K562 (cell line): ENCODE results near the gene GNAI2. TPM values are rescaled to one million over a fixed set of nuclear protein-coding genes. Genes with fewer than 3 reads are reported as not detected.

Experiments
- ARNT ChIP-seq, 2 experiments: fragments of 450-650 bp; IDR thresholded peaks; 2 replicates each; pipeline ENCODE4 v1.6.1; 2016; ENCODE audit warnings: mild to moderate bottlenecking in 1 of 2
- CHAMP1 ChIP-seq: fragments of 450-650 bp; IDR thresholded peaks from 2 replicates; pipeline ENCODE4 v1.6.1; 2016; ENCODE audit warnings: mild to moderate bottlenecking
- CHCHD3 ChIP-seq: fragments of 250-450 bp; sonication (Bioruptor Pico); IDR thresholded peaks from 2 replicates; pipeline ENCODE4 v2.1.2; 2022; ENCODE audit warnings: mild to moderate bottlenecking
- CHD2 ChIP-seq: IDR thresholded peaks from 2 replicates; pipeline ENCODE4 v1.6.1; 2011; ENCODE audit warnings: low read depth, low read length
- ESRRA ChIP-seq: fragments of 450-650 bp; IDR thresholded peaks from 2 replicates; pipeline ENCODE4 v1.6.1; 2014; ENCODE audit warnings: low read depth, mild to moderate bottlenecking, moderate library complexity, borderline replicate concordance
- IRF9 ChIP-seq: fragments of 450-650 bp; IDR thresholded peaks from 2 replicates; pipeline ENCODE4 v1.6.1; 2016; ENCODE audit warnings: missing biosample characterization, missing genetic modification characterization
- KHSRP ChIP-seq: fragments of 450-650 bp; IDR thresholded peaks from 2 replicates; pipeline ENCODE4 v1.6.1; 2017
- LARP7 ChIP-seq: fragments of 450-650 bp; IDR thresholded peaks from 2 replicates; pipeline ENCODE4 v1.6.1; 2016
- MCM3 ChIP-seq: fragments of 450-650 bp; IDR thresholded peaks from 2 replicates; pipeline ENCODE4 v1.6.1; 2016
- MIER1 ChIP-seq: fragments of 450-650 bp; IDR thresholded peaks from 2 replicates; pipeline ENCODE4 v1.6.1; 2016; ENCODE audit warnings: antibody characterized with exemption, mild to moderate bottlenecking, low read depth
- NR2F6 ChIP-seq: fragments of 450-650 bp; formaldehyde crosslinking; IDR thresholded peaks from 2 replicates; pipeline ENCODE4 v1.4.0; 2020; ENCODE audit warnings: mild to moderate bottlenecking
- NR3C1 ChIP-seq: sonication (generic); formaldehyde crosslinking; IDR thresholded peaks from 2 replicates; pipeline ENCODE4 v1.8.1; 2022; ENCODE audit warnings: missing genetic modification reagents
- SMARCB1 ChIP-seq: IDR thresholded peaks from 2 replicates; pipeline ENCODE4 v1.6.1; 2011; ENCODE audit warnings: improper control_type of control experiment, low read depth; ENCODE audit not compliant: insufficient read length
- SNRNP70 ChIP-seq: fragments of 200-400 bp; formaldehyde crosslinking; optimal IDR thresholded peaks from 2 replicates; pipeline ENCODE3; 2017; ENCODE audit warnings: low read depth, low read length
- UBTF ChIP-seq, 2 experiments: IDR thresholded peaks; 2 replicates each; pipeline ENCODE4 v1.6.1; 2012; ENCODE audit warnings: improper control_type of control experiment in 2 of 2, low read depth in 2 of 2, low read length in 2 of 2, borderline replicate concordance in 1 of 2
- XRCC3 ChIP-seq: fragments of 450-650 bp; IDR thresholded peaks from 2 replicates; pipeline ENCODE4 v1.6.1; 2017; ENCODE audit warnings: mild to moderate bottlenecking, moderate library complexity
- ZFP30 ChIP-seq: fragments of 250-450 bp; sonication (Bioruptor Pico); IDR thresholded peaks from 2 replicates; pipeline ENCODE4 v1.8.0; 2022; ENCODE audit warnings: moderate library complexity, mild to moderate bottlenecking, inconsistent platforms, borderline replicate concordance
- ZNF655 ChIP-seq: fragments of 250-450 bp; sonication (Bioruptor Pico); IDR thresholded peaks from 2 replicates; pipeline ENCODE4 v1.5.0; 2021
- ZSCAN29 ChIP-seq: fragments of 450-650 bp; IDR thresholded peaks from 2 replicates; pipeline ENCODE4 v1.6.1; 2017
- polyA plus RNA-seq, 8 experiments: library from polyadenylated mRNA; depleted of rRNA in 4 of 8; stranded (reverse) in 5 of 8; unstranded in 3 of 8; fragments of >200 nt; fragmentation: Nextera tagmentation in 2 of 8; fragmentation: Illumina TruSeq in 1 of 8; extraction: Ambion mirVana in 2 of 8; extraction: Trizol in 1 of 8; gene quantifications; 2 replicates each; pipeline versions ENCODE4 v1.2.1 to v1.2.3, GENCODE V29; 2011 to 2014; ENCODE audit warnings: inconsistent platforms in 1 of 8, missing spikeins in 1 of 8
- total RNA-seq, 7 experiments: library from RNA; depleted of rRNA in 6 of 7; stranded (reverse); fragments of >200 nt in 6 of 7; fragmentation: Illumina TruSeq in 2 of 7; extraction: Trizol in 2 of 7; gene quantifications; 2 replicates each; pipeline versions ENCODE4 v1.2.1 to v1.2.3, GENCODE V29; 2011 to 2021; ENCODE audit warnings: low replicate concordance in 1 of 7
- TF ChIP-seq, protein P1 (sequence below): fragments of 250-450 bp; sonication (Bioruptor Pico); IDR thresholded peaks from 2 replicates; pipeline ENCODE4 v1.5.0; 2021; ENCODE audit warnings: mild to moderate bottlenecking, borderline replicate concordance

GNAI2 gene
- total and polyA plus RNA-seq, 9 of the 15 experiments (the other 6 are each of a cell fraction or from before 2014, with no cell fraction given), result 1.1 to 72.2 (median 42.7) TPM

- no peak for TF ChIP-seq UBTF (IDR thresholded peaks at IDR 0.05; ENCODE audit: borderline replicate concordance in 1 of 2, low read depth in 2 of 2, low read length in 2 of 2)
- no peak for TF ChIP-seq KHSRP
- TF ChIP-seq MCM3, result no peak
- TF ChIP-seq NR3C1 (CRISPR knock-in tag), result no peak
- TF ChIP-seq NR2F6 (CRISPR knock-in tag), result no peak
- no peak for TF ChIP-seq SNRNP70
- TF ChIP-seq ARNT (IDR thresholded peaks at IDR 0.05), result no peak
- no peak for TF ChIP-seq XRCC3
- no peak for TF ChIP-seq ZNF655 (CRISPR knock-in tag)
- TF ChIP-seq CHCHD3 (CRISPR knock-in tag), result no peak
- TF ChIP-seq, protein P1, sequence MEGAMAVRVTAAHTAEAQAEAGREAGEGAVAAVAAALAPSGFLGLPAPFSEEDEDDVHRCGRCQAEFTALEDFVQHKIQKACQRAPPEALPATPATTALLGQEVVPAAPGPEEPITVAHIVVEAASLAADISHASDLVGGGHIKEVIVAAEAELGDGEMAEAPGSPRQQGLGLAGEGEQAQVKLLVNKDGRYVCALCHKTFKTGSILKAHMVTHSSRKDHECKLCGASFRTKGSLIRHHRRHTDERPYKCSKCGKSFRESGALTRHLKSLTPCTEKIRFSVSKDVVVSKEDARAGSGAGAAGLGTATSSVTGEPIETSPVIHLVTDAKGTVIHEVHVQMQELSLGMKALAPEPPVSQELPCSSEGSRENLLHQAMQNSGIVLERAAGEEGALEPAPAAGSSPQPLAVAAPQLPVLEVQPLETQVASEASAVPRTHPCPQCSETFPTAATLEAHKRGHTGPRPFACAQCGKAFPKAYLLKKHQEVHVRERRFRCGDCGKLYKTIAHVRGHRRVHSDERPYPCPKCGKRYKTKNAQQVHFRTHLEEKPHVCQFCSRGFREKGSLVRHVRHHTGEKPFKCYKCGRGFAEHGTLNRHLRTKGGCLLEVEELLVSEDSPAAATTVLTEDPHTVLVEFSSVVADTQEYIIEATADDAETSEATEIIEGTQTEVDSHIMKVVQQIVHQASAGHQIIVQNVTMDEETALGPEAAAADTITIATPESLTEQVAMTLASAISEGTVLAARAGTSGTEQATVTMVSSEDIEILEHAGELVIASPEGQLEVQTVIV (CRISPR knock-in tag), result no peak
- no peak for TF ChIP-seq IRF9
- TF ChIP-seq ZSCAN29, result no peak
- TF ChIP-seq CHAMP1, result no peak
- no peak for TF ChIP-seq CHD2
- TF ChIP-seq LARP7, result peak; percentile 24; the same call in 1 of the 2 replicates
- no peak for TF ChIP-seq ZFP30
- TF ChIP-seq ESRRA, result peak; percentile 36; the same call in 1 of the 2 replicates
- no peak for TF ChIP-seq SMARCB1
- no peak for TF ChIP-seq MIER1
Observed at GRCh38 chr3:50298836-50299637, 63.0 kb downstream of the GNAI2 start, which contains the start of the genes HYAL3 and NAA80 (continued).
